IMR-90 (cell line): ENCODE measurements around the gene PRKCE.

Source experiments
- CHD1 ChIP-seq: IDR thresholded peaks from 2 replicates; pipeline ENCODE4 v1.6.1; 2012; ENCODE audit warnings: low read depth, low read length, improper control_type of control experiment
- MXI1 ChIP-seq: IDR thresholded peaks from 2 replicates; pipeline ENCODE4 v1.6.1; 2012; ENCODE audit warnings: low read depth, mild to moderate bottlenecking, low read length, moderate library complexity, borderline replicate concordance
- NFE2L2 ChIP-seq: fragments of 150-350 bp; IDR thresholded peaks from 2 replicates; pipeline ENCODE4 v1.6.1; 2016; ENCODE audit warnings: low read depth, mild to moderate bottlenecking, low read length
- POLR2A ChIP-seq: IDR thresholded peaks from 2 replicates; pipeline ENCODE4 v1.6.1; 2012; ENCODE audit warnings: mild to moderate bottlenecking, low read depth, low read length
- TF ChIP-seq, protein P1 (sequence below): conservative IDR thresholded peaks from 2 replicates; pipeline ENCODE4 v1.5.1; 2012; ENCODE audit warnings: mild to moderate bottlenecking, low read depth, low read length, improper control_type of control experiment

GRCh38 chr2:45953376-45954027 is 302.0 kb downstream of the PRKCE start:
- no peak for TF ChIP-seq MXI1
- TF ChIP-seq, protein P1, sequence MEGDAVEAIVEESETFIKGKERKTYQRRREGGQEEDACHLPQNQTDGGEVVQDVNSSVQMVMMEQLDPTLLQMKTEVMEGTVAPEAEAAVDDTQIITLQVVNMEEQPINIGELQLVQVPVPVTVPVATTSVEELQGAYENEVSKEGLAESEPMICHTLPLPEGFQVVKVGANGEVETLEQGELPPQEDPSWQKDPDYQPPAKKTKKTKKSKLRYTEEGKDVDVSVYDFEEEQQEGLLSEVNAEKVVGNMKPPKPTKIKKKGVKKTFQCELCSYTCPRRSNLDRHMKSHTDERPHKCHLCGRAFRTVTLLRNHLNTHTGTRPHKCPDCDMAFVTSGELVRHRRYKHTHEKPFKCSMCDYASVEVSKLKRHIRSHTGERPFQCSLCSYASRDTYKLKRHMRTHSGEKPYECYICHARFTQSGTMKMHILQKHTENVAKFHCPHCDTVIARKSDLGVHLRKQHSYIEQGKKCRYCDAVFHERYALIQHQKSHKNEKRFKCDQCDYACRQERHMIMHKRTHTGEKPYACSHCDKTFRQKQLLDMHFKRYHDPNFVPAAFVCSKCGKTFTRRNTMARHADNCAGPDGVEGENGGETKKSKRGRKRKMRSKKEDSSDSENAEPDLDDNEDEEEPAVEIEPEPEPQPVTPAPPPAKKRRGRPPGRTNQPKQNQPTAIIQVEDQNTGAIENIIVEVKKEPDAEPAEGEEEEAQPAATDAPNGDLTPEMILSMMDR, result no peak
- TF ChIP-seq NFE2L2, result no peak
- TF ChIP-seq CHD1, result no peak
- no peak for TF ChIP-seq POLR2A
